CD4-positive, alpha-beta T cell treated with Interleukin-12 subunit alpha and Interleukin-12 subunit beta, for 1 hour (primary cell): ENCODE measurements around the gene PHF21A.

Experiments
- DNase-seq: peaks from one replicate; pipeline ENCODE4 v3.0.0-alpha.2; 2020

Gene PHF21A

GRCh38 chr11:46121301-46121723 is at the start of gene PHF21A:
TSS of gene PHF21A (minus strand) at chr11:46121454. CDS start at chr11:46084219, 37,235 bp downstream.
- DNase-seq = peak; percentile 94

DNA sequence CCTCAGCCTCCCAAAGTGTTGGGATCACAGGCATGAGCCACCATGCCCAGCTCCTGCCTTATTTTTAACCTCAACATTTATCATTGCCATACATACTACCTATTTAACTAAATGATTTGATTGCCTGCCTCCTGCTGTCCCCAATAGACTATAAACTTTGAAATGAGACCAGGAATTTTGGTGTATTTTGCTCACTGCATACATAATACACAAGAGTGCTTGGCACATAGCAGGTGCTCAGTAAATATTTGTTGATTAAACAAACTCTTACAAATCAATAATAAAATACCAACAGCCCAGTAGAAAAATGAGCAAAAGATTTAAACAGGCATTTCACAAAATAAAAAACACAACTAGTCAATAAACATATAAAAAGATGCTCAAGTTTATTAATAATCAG is 49.5 kb upstream of the PHF21A start:
- no peak for DNase-seq

- no peak for DNase-seq
These were observed 41.4 kb upstream of the PHF21A start for GRCh38 chr11:46162700-46163099.

GRCh38 chr11:46161201-46161600 is 39.9 kb upstream of the PHF21A start:
- no peak for DNase-seq

GRCh38 chr11:46160100-46160499 is 38.8 kb upstream of the PHF21A start:
- DNase-seq = no peak

DNA sequence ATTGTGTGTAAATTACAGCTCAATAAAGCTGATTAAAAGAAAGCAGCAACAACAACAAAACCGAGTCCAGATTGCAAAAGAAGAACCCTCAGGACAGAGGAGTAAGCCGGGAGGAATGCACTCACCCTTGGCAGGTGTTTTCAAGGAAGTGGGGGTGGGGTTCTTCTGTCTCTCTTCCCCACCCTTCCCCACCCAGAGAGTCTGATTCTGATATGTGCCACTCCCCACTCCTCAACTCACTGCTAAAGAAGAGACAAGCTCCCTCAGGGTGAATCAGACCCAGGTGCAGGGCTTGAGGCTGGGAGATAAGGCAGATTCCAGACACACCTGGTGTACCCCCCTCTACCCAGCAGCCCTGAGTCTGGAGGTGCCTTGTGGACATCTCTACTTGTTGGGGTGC is 38.4 kb upstream of the PHF21A start:
- no peak for DNase-seq

GRCh38 chr11:46149826-46150225 is 28.6 kb upstream of the PHF21A start:
- no peak for DNase-seq

- DNase-seq = no peak
These were observed 28.1 kb upstream of the PHF21A start for GRCh38 chr11:46149342-46149741.

DNA sequence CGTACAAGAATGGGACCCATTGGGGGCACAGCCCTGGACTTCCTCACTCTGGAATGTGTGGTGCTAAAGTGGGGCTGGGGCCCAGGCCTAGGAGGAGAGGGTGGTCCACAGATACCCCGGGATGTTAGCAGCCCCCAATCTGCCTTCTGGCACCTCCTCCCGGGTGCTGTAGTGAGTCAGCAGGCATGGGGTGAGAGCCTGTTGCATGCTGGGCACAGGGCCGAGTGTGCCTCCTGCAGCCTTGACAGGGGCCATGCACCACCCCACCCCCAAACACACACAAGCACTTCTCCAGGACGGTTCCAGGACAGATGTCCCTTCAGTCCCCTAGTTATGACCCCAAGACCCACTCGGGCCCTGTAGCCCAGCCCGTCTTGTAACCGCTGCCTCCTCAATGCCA is 23.5 kb upstream of the PHF21A start:
- no peak for DNase-seq

DNA sequence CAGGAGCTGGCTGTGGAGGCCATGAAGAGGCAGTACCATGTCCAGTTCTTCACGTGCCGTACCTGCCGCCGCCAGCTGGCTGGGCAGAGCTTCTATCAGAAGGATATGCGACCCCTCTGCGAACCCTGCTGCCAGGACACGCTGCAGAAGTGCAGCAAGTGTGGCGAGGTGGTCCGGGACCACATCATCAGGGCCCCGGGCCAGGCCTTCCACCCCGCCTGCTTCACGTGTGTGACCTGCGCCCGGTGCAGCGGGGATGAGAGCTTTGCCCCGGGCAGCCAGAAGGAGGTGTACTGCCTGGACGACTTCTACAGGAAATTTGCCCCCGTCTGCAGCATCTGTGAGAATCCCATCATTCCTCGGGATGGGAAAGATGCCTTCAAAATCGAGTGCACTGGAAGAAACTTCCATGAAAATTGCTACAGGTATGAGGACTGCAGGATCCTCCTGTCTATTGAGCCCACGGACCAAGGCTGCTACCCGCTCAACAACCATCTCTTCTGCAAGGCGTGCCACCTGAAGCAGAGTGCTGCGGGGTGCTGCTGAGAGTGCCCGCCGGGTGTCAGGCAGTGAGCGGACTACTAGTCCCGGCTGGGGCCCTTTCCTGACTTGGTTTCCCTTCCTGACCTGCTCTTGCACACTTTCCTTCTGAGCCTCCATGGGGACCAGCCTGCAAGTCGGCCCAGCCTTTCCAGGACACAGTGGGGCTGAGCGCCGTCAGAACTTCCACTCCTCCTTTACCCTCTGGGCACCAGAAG is 22.0 kb upstream of the PHF21A start:
- no peak for DNase-seq

GRCh38 chr11:46142561-46142960 is 21.3 kb upstream of the PHF21A start:
- DNase-seq = no peak

GRCh38 chr11:46141597-46141996 is 20.3 kb upstream of the PHF21A start:
- DNase-seq = no peak

DNA sequence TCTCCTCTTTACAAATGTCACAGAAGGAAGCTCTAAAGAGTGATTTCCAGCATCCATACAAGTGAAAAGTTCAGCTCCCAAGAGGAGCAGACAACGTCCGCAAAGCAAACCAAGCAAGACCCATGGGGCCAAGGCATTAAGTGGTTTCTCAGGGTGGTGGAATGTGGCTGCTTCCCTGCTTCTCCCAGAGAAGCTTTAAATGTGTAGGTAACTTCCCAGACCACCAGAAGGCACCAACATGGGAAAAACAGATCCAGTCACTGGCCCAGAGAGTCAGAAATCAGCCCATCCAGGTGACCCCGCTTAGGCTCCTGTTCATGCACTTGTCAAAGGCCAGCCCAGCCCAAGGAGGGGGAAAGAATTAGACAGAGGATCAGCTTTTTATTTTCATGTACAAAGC is 13.3 kb upstream of the PHF21A start:
- DNase-seq = no peak

DNA sequence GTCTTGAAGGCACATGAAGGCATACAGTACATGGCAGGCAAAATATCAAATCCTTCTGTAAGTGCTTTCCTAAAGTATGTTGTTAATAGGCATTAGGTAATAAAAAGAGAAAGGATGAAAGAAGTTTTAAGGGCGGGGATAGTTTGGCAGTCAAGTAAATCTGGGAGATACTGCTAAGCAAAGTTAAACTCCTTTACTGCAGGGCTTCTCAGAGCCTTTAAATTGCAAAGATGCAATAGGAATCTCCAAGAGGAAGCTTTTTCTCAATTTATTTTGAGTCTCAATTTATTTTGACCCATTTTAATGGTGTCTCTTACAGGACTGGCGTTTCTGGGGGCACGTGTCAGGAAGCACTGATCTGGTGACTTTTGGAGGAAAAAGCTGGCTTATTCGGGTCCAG is 12.8 kb upstream of the PHF21A start:
- DNase-seq = no peak

- no peak for DNase-seq
These were observed 11.9 kb upstream of the PHF21A start for GRCh38 chr11:46133119-46133518.

DNA sequence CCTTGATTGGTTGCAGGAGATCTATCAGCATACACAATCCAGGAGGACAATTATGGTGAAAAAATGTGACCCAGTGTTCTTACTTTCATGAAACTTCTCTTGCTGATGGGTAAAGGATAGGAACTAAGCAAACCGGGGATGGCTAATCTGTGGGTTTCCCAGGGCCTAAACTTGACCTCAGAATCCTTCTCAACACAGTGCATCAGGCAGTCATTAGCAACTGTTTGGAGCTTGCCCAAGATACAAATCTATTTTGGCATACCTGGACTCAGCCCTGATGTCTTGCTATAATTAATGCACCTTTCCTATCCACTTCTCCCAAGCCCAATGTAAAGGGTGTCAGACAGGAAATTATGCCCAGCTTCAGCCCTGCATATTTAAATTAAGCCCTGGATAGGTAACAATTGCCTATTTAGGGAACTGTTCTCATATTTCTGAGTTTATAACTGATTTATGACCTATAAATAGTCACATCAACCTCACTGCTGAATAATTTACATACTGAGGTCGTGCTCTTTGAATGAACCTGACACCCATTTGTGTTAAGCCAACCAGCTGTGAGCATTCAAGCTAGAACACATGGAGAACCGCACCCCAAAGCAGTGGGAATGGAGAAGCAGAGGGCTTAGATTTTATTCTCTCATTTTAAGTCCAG is 9.2 kb upstream of the PHF21A start:
- DNase-seq = no peak

DNA sequence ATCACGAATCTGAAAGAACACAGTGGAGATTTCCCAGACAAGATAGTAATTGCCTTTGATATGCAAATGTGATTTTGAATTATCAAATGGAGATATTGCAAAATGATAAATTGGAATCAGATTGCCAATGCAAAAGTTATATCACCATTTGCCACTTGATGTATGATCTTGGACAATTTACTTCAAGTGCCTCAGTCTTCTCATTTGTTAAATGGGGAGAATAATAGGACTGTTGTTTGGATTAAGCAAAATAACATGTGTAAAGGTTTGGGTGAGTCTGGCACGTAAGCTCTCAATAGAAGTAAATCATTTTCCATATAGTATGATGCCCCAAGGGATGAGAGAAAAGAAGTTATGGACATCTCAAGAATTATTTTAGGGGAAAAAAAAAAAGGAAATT is 7.9 kb upstream of the PHF21A start:
- no peak for DNase-seq

DNA sequence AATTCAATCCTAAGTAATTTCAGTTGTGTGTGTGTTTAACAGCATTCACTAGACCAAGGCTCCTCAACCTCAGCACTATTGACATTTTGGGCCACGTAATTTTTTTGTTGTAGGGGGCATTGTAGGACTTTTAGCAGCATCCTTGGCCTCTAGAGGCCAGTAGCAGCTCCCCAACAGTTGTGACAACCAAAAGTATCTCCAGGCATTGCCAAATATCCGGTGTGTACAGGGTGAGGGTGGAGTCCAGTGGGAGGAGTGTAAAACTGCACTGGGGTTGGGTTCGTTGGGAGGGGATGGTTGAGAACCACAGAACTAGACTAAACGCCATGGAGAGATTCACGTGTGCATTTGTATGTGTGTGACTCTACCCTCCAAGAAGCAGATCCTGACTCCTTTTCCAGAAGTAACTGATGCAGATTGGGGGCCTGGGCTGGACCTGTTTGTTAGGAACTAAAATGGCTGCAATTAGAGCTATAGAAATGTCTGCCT is 5.9 kb upstream of the PHF21A start:
- peak; percentile 82 for DNase-seq

DNA sequence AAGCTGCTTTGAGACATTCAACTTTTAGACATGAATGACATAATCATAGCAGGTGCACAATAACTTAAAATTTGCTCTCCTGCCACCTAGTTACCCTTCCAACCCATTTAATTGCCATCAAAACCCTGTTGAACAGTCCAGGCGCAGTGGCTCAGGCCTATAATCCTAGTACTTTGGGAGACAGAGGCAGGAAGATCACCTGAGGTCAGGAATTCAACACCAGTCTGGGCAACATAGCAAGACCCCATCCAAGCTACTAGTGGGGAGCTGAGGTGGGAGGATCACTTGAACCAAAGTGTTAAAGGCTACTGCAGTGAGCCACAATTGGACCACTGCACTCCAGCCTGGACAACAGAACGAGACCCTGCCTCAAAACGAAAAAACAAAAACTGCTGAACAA is 4.0 kb upstream of the PHF21A start:
- no peak for DNase-seq

- DNase-seq = no peak
These were observed 1.9 kb upstream of the PHF21A start for GRCh38 chr11:46122945-46123715.

- DNase-seq = peak; percentile 86
These were observed 647 bp upstream of the PHF21A start for GRCh38 chr11:46121724-46122477.

- peak; percentile 23 for DNase-seq
These were observed 631 bp downstream of the PHF21A start for GRCh38 chr11:46120346-46121300.
